SK-N-SH treated with all-trans-retinoic acid at 6 μM for 48 hours (cell line): Measurements from ENCODE around the gene ALKAL2.

Source experiments
- ARNTL ChIP-seq: fragments of 450-650 bp; formaldehyde crosslinking; IDR thresholded peaks from 2 replicates; pipeline ENCODE4 v1.5.0; 2020; ENCODE audit warnings: low read depth, mild to moderate bottlenecking, moderate library complexity, borderline replicate concordance
- BACH2 ChIP-seq: fragments of 250-450 bp; sonication (Bioruptor Pico); IDR thresholded peaks from 2 replicates; pipeline ENCODE4 v1.9.0; 2021; ENCODE audit warnings: mild to moderate bottlenecking, borderline replicate concordance
- CREB5 ChIP-seq: fragments of 250-450 bp; sonication (Bioruptor Pico); IDR thresholded peaks from 2 replicates; pipeline ENCODE4 v1.5.1; 2020; ENCODE audit warnings: low read depth, mild to moderate bottlenecking, moderate library complexity
- CSRNP3 ChIP-seq: fragments of 250-450 bp; sonication (Bioruptor Pico); IDR thresholded peaks from 2 replicates; pipeline ENCODE4 v1.5.1; 2021; ENCODE audit warnings: mild to moderate bottlenecking, moderate library complexity
- GLIS3 ChIP-seq: fragments of 250-450 bp; sonication (Bioruptor Pico); IDR thresholded peaks from 2 replicates; pipeline ENCODE4 v1.5.0; 2020; ENCODE audit warnings: mild to moderate bottlenecking, moderate library complexity
- ISL1 ChIP-seq: fragments of 250-450 bp; sonication (Bioruptor Pico); IDR thresholded peaks from 2 replicates; pipeline ENCODE4 v2.1.2; 2022; ENCODE audit warnings: mild to moderate bottlenecking, moderate library complexity
- OSR1 ChIP-seq: fragments of 250-450 bp; sonication (Bioruptor Pico); IDR thresholded peaks from 2 replicates; pipeline ENCODE4 v1.8.0; 2022; ENCODE audit warnings: moderate library complexity, mild to moderate bottlenecking, inconsistent platforms
- PATZ1 ChIP-seq: fragments of 250-450 bp; sonication (Bioruptor Pico); IDR thresholded peaks from 2 replicates; pipeline ENCODE4 v1.8.0; 2020; ENCODE audit warnings: mild to moderate bottlenecking, moderate library complexity, borderline replicate concordance
- POU6F1 ChIP-seq: fragments of 250-450 bp; sonication (Bioruptor Pico); IDR thresholded peaks from 2 replicates; pipeline ENCODE4 v1.8.0; 2021; ENCODE audit warnings: low read depth, mild to moderate bottlenecking, moderate library complexity, borderline replicate concordance
- RARB ChIP-seq: fragments of 250-450 bp; sonication (Bioruptor Pico); IDR thresholded peaks from 2 replicates; pipeline ENCODE4 v1.8.0; 2021; ENCODE audit warnings: mild to moderate bottlenecking, moderate library complexity
- SNAI2 ChIP-seq: fragments of 250-450 bp; sonication (Bioruptor Pico); IDR thresholded peaks from 2 replicates; pipeline ENCODE4 v1.5.0; 2020; ENCODE audit warnings: mild to moderate bottlenecking, moderate library complexity
- TCF4 ChIP-seq: fragments of 250-450 bp; sonication (Bioruptor Pico); IDR thresholded peaks from 2 replicates; pipeline ENCODE4 v1.8.0; 2021; ENCODE audit warnings: mild to moderate bottlenecking, moderate library complexity, borderline replicate concordance
- ZFP30 ChIP-seq: fragments of 450-650 bp; formaldehyde crosslinking; IDR thresholded peaks from 2 replicates; pipeline ENCODE4 v1.5.0; 2022; ENCODE audit warnings: mild to moderate bottlenecking, moderate library complexity

- no peak for TF ChIP-seq SNAI2 (CRISPR knock-in tag)
- no peak for TF ChIP-seq CSRNP3
- TF ChIP-seq RARB: no peak
- TF ChIP-seq PATZ1 (CRISPR knock-in tag): no peak
- TF ChIP-seq ZFP30: no peak
- TF ChIP-seq TCF4 (CRISPR knock-in tag): no peak
- TF ChIP-seq POU6F1 (CRISPR knock-in tag): no peak
- no peak for TF ChIP-seq BACH2 (CRISPR knock-in tag)
- no peak for TF ChIP-seq GLIS3 (CRISPR knock-in tag)
- TF ChIP-seq ARNTL: no peak
- no peak for TF ChIP-seq ISL1 (CRISPR knock-in tag)
- TF ChIP-seq CREB5 (CRISPR knock-in tag): no peak
- no peak for TF ChIP-seq OSR1 (CRISPR knock-in tag)
Measured at GRCh38 chr2:270861-271260, 17.0 kb downstream of the ALKAL2 start.
